Upper lobe of left lung (tissue), 4 donors: ENCODE measurements around the gene CUL9.

Experiments used
- CTCF ChIP-seq, 6 experiments: fragments of 450-650 bp in 4 of 6; fragments of 200-600 bp in 2 of 6; sonication (generic) in 2 of 6; IDR thresholded peaks; one replicate each; pipeline ENCODE4 v1.5.1; 2016 to 2019; ENCODE audit warnings: antibody characterized with exemption in 6 of 6
- EP300 ChIP-seq, 4 donors: sonication (generic); formaldehyde crosslinking; IDR thresholded peaks; one replicate each; pipeline ENCODE4 v1.5.1; 2017; ENCODE audit warnings: antibody characterized with exemption in 4 of 4, control low read depth in 2 of 4
- POLR2A ChIP-seq, 4 donors: fragments of 450-650 bp; IDR thresholded peaks; one replicate each; pipeline ENCODE4 v1.5.1; 2016 to 2017; ENCODE audit warnings: antibody characterized with exemption in 4 of 4, mild to moderate bottlenecking in 2 of 4

GRCh38 chr6:43178951-43179830 lies 2.8 kb upstream of the CUL9 start:
- no peak for TF ChIP-seq CTCF (IDR thresholded peaks at IDR 0.05)
- no peak for TF ChIP-seq EP300 (IDR thresholded peaks at IDR 0.05)
- TF ChIP-seq POLR2A (IDR thresholded peaks at IDR 0.05), result no peak
